NCI-H1436 (cell line): ENCODE data around the gene TMEM45A.
A peak's percentile ranks its signal among the peaks of the same experiment; 100 is the strongest.
"Not testable (repeated sequence)": the region's sequence is repeated elsewhere in the genome, so short reads cannot be mapped to it uniquely, and the experiment has no call there.

Source experiments
- DNase-seq: peaks from one replicate; lab custom pipeline; 2025; lab: John Stamatoyannopoulos, UW

The TMEM45A gene

DNA sequence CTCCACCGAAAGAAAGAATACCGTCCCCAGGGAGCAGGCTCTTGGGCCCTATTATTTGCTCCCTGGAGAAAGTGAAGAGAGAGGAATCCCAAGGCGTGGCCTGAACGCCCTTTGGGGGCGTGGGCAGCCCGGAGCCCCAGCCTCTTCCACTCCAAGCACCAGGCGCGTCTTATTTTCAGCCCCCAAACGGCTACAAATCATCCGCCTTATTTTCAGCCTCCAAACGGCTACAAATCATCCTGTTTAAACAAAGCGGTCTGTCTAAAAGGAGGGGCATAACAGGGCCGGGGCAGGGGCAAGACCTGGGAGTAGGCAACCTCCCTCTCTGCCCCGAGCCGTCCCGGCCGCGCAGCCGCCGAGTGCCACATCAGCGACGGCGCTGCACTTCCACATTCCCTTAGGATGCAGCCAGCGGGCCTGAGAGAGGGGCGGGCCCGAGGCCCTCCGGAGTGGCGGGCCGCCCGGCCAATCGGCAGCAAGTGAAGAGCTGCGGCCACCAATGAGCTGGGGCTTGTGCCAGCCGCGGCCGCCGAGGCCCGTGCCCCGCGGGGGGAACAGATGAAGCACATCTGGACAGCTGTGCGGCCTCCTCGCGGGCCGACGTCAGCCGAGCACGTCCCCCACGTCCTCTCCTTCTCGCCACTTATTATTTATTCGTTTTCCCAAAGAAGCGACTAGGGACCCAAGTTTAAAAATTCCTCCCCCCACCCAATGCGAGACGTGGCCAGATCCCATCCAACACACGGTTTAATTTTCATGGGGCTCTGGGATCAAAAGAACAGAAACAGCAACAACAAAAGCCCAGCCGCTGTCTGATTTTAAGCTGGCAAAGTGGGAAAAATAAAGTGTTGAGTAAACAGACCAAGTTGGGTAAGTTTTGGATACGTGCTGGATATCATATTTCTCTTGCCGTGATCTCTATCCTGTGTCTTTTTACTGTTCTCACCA, at the start of gene TMEM45A:
Gene TMEM45A (plus strand): TSS at position 561 of the 948 bp plus-strand sequence. CDS start 62,593 bp downstream, outside the sequence.
- DNase-seq, result peak; percentile 67

GRCh38 chr3:100443690-100444089, 48.7 kb upstream of the TMEM45A start:
- no peak for DNase-seq

- DNase-seq, result not testable (repeated sequence)
Observed at GRCh38 chr3:100447067-100447466, 45.4 kb upstream of the TMEM45A start.

DNA sequence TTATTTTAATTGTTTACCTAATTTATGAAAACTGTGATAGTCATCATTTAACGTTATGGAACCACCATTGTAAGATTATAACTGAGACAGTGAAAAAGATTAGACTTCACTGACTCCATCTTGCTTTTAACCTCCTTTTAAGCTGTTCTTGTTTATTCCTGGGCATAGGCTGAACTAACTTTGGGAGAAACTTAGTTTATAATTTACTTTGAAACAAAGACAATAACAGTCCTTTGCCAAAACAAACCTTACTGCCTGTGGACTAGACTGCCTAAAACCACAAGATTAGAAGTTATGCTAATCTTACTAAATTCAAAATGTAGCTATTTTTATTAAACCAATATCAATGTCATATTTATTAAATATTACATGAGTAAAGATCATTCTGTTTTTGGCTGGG, 44.3 kb upstream of the TMEM45A start:
- DNase-seq, result no peak

DNA sequence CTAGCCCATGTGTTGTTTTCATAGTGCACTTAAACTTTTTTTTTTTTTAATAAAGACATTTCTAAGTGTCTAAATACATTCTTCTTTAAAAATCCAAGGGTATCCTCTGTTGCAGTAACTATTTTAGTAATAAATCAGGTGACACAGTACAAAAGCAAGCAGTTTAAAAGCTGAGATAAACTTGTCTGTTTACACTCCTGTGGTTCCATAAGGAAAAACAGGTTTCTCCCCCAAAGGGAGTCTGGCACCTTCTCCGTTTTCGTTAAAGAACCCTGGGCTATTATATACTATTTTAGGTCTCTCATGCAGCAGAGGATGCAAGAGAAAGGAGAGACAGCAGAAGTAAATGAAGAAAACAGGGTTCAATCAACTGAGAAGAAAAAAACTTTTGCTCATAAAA, 43.2 kb upstream of the TMEM45A start:
- no peak for DNase-seq

DNA sequence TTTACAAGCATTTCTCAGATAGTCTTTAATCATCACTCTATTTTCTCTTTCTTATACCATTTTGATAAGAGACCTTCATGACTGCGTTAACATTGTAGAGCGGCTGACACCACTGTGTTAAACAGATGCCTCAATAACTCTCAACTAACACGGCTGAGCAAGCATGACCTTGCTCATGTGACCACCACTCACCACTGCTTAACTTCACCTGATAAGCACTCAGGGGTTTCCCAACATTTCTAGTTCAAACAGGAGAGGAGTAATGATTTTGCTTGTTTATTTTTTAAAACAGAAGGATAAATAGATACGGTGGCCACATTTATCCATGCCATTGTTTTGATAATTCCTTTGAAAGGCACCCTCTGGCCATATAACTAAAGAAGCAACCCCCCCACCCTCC, 37.7 kb upstream of the TMEM45A start:
- no peak for DNase-seq

DNA sequence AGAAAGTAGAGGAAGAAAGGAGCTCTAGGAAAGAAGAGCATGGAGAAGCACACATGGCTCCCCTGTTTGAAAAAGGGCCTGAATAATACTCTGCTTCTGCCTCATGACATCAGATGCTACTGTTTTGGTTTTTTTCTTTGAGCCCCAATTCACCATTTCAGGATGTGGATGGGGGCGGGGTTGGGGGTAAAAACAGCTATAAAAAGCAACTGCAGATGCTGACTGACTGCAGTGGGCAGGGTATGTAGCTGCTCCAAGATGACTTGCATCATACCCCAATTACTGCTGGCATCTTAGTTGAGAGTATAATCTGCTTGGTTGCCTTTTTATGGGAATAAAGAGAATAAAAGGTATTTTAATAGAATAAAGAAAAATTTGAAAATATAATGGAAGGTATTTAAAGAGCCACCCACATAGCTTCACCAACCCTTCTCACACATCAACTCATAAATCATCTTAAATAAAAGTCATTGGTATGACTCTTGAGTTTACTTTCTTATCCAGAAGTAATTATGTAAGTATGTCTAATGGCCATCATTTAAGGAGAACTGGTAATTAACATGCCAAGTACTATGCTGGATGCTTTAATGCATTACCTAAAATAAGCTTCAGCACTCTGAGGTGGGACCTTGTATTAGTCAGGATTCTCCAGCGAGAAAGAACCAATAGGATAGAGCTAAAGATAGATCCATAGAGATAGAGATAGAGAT, 36.4 kb upstream of the TMEM45A start:
- DNase-seq, result no peak

GRCh38 chr3:100456745-100457144, 35.7 kb upstream of the TMEM45A start:
- no peak for DNase-seq

DNA sequence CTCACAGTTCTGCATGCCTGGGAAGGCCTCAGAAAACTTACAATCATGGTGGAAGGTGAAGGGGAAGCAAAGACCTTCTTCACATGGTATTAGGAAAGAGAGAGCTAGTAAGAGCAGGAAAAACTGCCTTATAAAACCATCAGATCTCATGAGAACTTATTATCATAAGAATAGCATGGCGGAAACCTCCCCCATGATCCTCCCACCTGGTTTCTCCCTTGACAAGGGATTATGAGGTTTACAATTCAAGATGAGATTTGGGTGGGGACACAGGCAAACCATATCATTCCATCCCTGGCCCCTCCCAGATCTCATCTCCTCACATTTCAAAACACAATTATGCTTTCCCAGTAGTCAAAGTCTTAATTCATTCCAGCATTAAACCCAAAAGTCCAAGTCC, 34.6 kb upstream of the TMEM45A start:
- no peak for DNase-seq

DNA sequence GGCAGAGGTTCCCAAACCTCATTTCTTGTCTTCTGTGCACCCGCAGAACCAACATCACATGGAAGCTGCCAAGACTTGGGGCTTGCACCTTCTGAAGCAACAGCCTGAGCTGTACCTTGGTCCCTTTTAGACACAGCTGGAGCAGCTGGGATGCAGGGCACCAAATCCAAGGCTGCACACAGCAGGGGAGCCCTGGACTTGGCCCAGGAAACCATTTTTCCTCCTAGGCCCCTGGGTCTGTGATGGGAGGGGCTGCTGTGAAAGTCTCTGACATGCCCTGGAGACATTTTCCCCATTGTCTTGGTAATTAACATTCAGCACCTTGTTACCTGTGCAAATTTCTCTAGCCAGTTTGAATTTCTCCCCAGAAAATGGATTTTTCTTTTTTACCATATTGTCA, 33.6 kb upstream of the TMEM45A start:
- DNase-seq, result no peak

DNA sequence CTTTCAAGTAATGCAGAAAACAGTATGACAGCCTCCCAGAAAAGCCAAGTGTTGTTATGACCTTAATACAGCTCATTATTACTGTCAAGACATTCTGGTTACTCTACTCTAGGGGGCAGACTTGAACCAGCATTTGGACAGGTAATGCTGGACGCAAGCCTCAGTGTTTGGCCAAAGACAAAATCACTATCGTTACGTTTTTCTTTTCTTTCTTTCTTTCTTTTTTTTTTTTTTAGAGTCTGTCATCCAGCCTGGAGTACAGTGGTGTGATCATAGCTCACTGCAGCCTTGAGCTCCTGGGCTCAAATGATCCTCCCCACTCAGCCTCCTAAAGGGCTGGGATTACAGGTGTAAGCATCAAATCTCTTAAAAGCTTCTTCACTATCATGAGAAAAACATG, 29.4 kb upstream of the TMEM45A start:
- peak; percentile 45 for DNase-seq

- DNase-seq, result no peak
Observed at GRCh38 chr3:100463646-100464155, 28.7 kb upstream of the TMEM45A start.

- DNase-seq, result no peak
Observed at GRCh38 chr3:100465892-100466777, 26.3 kb upstream of the TMEM45A start.

GRCh38 chr3:100467133-100467532, 25.3 kb upstream of the TMEM45A start:
- no peak for DNase-seq

GRCh38 chr3:100468676-100469075, 23.7 kb upstream of the TMEM45A start:
- DNase-seq, result no peak

DNA sequence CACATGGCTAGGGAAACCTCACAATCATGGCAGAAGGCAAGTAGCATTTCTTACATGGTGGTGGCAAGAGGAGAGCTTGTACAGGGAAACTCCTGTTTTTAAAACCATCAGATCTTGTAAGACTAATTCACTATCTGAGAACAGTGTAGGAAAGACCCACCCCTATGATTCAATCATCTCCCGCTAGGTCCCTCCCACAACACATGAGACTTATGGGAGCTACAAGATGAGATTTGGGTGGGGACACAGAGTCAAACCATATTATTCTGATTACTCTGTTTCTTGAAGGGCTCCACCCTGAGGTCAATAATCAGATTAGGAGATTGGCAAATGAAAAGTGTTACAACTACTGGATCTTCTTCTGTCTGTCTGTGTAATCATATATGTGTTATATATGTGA, 21.5 kb upstream of the TMEM45A start:
- DNase-seq, result no peak

DNA sequence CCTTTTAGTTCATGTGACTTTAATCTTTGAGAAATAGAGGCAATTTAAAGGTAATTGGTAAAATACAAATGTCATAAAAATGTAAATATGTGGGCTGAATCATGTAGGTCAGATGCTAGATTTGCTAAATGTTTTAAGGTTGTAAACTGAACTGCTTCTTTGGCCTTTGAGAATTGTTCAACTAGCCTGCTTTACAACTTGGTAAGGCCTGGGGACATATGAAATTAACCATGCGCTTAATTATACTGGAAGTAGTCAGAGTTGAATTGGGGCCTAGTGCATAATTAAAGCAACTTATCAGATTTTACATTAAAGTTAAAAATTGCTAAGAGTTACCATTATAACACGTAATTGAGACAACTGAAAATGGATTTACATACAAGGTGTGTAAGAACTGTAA, 21.0 kb upstream of the TMEM45A start:
- no peak for DNase-seq

DNA sequence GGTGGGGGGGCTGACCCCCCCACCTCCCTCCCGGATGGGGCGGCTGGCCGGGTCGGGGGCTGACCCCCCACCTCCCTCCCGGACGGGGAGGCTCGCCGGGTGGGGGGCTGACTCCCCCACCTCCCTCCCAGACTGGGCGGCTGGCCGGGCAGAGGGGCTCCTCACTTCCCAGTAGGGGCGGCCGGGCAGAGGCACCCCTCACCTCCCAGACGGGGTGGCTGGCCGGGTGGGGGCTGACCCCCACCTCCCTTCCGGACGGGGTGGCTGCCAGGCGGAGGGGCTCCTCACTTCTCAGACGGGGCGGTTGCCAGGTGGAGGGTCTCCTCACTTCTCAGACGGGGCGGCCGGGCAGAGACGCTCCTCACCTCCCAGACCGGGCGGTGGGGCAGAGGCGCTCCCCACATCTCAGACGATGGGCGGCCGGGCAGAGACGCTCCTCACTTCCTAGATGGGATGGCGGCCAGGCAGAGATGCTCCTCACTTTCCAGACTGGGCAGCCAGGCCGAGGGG, 14.5 kb upstream of the TMEM45A start:
- DNase-seq, result not testable (repeated sequence)

GRCh38 chr3:100478521-100478920, 13.9 kb upstream of the TMEM45A start:
- DNase-seq, result not testable (repeated sequence)

DNA sequence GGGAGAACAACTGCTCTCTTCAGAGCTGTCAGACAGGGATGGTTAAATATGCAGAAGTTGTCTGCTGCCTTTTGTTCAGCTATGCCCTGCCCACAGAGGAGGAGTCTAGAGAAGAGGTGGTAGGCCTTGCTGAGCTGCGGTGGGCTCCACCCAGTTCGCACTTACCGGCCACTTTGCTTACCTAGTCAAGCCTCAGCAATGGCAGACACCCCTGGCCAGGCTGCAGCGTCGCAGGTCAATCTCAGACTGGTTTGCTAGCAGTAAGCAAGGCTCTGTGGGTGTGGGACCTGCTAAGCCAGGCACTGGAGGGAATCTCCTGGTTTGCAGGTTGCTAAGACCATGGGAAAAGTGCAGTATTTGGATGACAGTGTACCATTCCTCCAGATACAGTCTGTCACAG, 12.3 kb upstream of the TMEM45A start:
- no peak for DNase-seq

- no peak for DNase-seq
Observed at GRCh38 chr3:100482176-100482575, 10.2 kb upstream of the TMEM45A start.

GRCh38 chr3:100483529-100483928, 8.9 kb upstream of the TMEM45A start:
- DNase-seq, result no peak
